Measurements from ENCODE around the gene ELOB.

ELOB gene

GRCh38 chr16:2745961-2746360, 31.1 kb downstream of the ELOB start:
- no peaks in the 10 kb centered on the region; the same call in 1 of the 2 replicates for H3K79me2 ChIP-seq (ENCODE audit: insufficient read depth, low read depth)
- H3K27me3 ChIP-seq (ENCODE audit: insufficient read depth, low read depth): 0 out of 2 replicates have a peak, but pooled peaks cover 4% of the 10 kb centered on the region
- H4K20me1 ChIP-seq (ENCODE audit: insufficient read depth): no peaks in the 10 kb centered on the region
- no peaks in the 10 kb centered on the region for H3K36me3 ChIP-seq (ENCODE audit: insufficient read depth)
- H2AFZ ChIP-seq (ENCODE audit: low read depth): no peak overlapping the region
- no peak overlapping the region for H3K4me3 ChIP-seq (IDR thresholded peaks at IDR 0.05; ENCODE audit: insufficient read depth, low read depth, low read length)
- TF ChIP-seq, protein P1, sequence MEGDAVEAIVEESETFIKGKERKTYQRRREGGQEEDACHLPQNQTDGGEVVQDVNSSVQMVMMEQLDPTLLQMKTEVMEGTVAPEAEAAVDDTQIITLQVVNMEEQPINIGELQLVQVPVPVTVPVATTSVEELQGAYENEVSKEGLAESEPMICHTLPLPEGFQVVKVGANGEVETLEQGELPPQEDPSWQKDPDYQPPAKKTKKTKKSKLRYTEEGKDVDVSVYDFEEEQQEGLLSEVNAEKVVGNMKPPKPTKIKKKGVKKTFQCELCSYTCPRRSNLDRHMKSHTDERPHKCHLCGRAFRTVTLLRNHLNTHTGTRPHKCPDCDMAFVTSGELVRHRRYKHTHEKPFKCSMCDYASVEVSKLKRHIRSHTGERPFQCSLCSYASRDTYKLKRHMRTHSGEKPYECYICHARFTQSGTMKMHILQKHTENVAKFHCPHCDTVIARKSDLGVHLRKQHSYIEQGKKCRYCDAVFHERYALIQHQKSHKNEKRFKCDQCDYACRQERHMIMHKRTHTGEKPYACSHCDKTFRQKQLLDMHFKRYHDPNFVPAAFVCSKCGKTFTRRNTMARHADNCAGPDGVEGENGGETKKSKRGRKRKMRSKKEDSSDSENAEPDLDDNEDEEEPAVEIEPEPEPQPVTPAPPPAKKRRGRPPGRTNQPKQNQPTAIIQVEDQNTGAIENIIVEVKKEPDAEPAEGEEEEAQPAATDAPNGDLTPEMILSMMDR (conservative IDR thresholded peaks at IDR 0.05; ENCODE audit: low read depth, low read length): no peak
- no peak overlapping the region for H3K4me2 ChIP-seq
- H3K9ac ChIP-seq: no peak overlapping the region
- H3K27ac ChIP-seq: no peak overlapping the region
- H3K4me1 ChIP-seq (ENCODE audit: low read depth, poor library complexity, severe bottlenecking): no peaks in the 10 kb centered on the region

GRCh38 chr16:2745116-2745890, 31.8 kb downstream of the ELOB start:
- H3K27ac ChIP-seq: no peak overlapping the region
- H3K27me3 ChIP-seq (ENCODE audit: insufficient read depth, low read depth): 0 out of 2 replicates have a peak, but pooled peaks cover 4% of the 10 kb centered on the region
- no peaks in the 10 kb centered on the region for H3K79me2 ChIP-seq (ENCODE audit: insufficient read depth, low read depth)
- no peaks in the 10 kb centered on the region for H4K20me1 ChIP-seq (ENCODE audit: insufficient read depth)
- H3K4me2 ChIP-seq: no peak overlapping the region
- no peak overlapping the region for H3K4me3 ChIP-seq (IDR thresholded peaks at IDR 0.05; ENCODE audit: insufficient read depth, low read depth, low read length)
- H2AFZ ChIP-seq (ENCODE audit: low read depth): no peak overlapping the region
- TF ChIP-seq, protein P1 (conservative IDR thresholded peaks at IDR 0.05; ENCODE audit: low read depth, low read length): no peak
- no peaks in the 10 kb centered on the region for H3K4me1 ChIP-seq (ENCODE audit: low read depth, poor library complexity, severe bottlenecking)
- no peak overlapping the region for H3K9ac ChIP-seq
- H3K36me3 ChIP-seq (ENCODE audit: insufficient read depth): no peaks in the 10 kb centered on the region

GRCh38 chr16:2744711-2745110, 32.4 kb downstream of the ELOB start:
- Histone ChIP-seq H3K9ac (no peak overlapping the region), H3K27ac (no peak overlapping the region), H2AFZ (ENCODE audit: low read depth) (no peak overlapping the region), H3K36me3 (ENCODE audit: insufficient read depth) (no peaks in the 10 kb centered on the region), H3K4me1 (ENCODE audit: low read depth, poor library complexity, severe bottlenecking) (no peaks in the 10 kb centered on the region), H3K27me3 (ENCODE audit: insufficient read depth, low read depth) (0 out of 2 replicates have a peak, but pooled peaks cover 4% of the 10 kb centered on the region), H3K4me3 (IDR thresholded peaks at IDR 0.05; ENCODE audit: insufficient read depth, low read depth, low read length) (no peak overlapping the region), H3K79me2 (ENCODE audit: insufficient read depth, low read depth) (no peaks in the 10 kb centered on the region), H4K20me1 (ENCODE audit: insufficient read depth) (no peaks in the 10 kb centered on the region), H3K4me2 (no peak overlapping the region)
- TF ChIP-seq, protein P1 (conservative IDR thresholded peaks at IDR 0.05; ENCODE audit: low read depth, low read length): no peak

- no peaks in the 10 kb centered on the region for H3K36me3 ChIP-seq (ENCODE audit: insufficient read depth)
- no peak overlapping the region for H3K4me2 ChIP-seq
- TF ChIP-seq, protein P1 (conservative IDR thresholded peaks at IDR 0.05; ENCODE audit: low read depth, low read length): no peak
- no peaks in the 10 kb centered on the region for H3K79me2 ChIP-seq (ENCODE audit: insufficient read depth, low read depth)
- H3K27me3 ChIP-seq (ENCODE audit: insufficient read depth, low read depth): 0 out of 2 replicates have a peak, but pooled peaks cover 4% of the 10 kb centered on the region
- no peaks in the 10 kb centered on the region for H4K20me1 ChIP-seq (ENCODE audit: insufficient read depth)
- H3K4me3 ChIP-seq (IDR thresholded peaks at IDR 0.05; ENCODE audit: insufficient read depth, low read depth, low read length): no peak overlapping the region
- no peak overlapping the region for H3K27ac ChIP-seq
- no peak overlapping the region for H2AFZ ChIP-seq (ENCODE audit: low read depth)
- H3K9ac ChIP-seq: no peak overlapping the region
- no peaks in the 10 kb centered on the region for H3K4me1 ChIP-seq (ENCODE audit: low read depth, poor library complexity, severe bottlenecking)
These were observed 33.9 kb downstream of the ELOB start for GRCh38 chr16:2743007-2743810.
